Stimulated activated naive CD4-positive, alpha-beta T cell treated with Interleukin-2 at 50 U/mL for 16 hours (primary cell): ENCODE measurements around the gene AGPAT3.

Source experiments
- DNase-seq: peaks from one replicate; lab custom pipeline; 2025; lab: John Stamatoyannopoulos, UW

The AGPAT3 gene

DNA sequence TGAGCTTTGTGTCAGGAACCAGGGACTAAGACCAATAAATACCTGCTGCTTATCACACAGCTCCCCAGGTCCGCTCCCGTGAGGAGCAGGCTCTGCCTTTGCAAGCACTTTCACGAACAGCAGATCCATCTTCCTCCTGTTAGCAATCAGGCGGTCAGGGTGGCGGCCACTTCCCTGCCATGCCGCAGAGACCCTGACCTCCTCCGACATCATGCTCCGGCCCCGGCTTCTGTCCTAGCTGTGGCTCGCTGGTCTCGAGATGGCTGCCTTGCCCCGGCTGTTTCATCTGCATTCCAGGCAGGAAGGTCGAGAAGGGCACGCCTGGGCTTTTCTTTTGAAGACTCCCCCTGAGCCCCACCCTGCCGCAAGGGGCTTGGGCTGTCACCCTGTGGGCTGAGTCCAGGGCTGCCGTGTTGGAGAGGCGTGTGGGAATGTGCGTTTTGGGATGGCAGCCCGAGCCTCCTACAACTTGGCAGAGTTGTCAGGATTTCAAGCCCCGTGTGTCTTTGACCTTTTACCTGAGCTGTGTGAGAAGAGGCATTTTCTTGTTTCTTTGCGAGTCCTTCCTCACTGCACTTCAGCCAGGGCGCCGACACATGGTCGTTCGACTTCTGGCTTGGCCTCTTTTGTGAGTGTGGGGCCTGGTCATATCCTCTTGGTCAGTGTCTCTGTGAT lies 59.5 kb downstream of the AGPAT3 start:
- DNase-seq, result no peak

- no peak for DNase-seq
Measured at GRCh38 chr21:43925096-43925481, 60.1 kb downstream of the AGPAT3 start.

DNA sequence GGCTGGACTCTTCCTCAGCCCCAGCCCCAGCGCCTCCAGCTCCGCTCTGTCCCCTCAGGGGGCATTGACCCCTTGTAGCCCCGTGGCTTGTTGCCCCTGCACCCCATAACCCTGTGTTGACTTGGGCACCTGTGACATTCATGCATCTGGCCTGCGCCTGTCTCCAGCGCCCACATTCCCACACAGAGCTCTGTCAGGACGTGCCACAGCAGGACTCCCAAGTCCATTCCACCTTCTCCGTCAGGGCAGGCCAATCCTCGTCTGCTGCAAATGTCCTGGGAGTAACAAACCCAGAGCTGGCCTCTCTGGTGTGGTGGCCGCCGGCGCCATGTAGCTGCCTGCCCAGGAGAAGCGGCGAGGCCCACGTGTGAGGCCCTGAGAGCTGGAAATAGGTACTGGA lies 60.6 kb downstream of the AGPAT3 start:
- DNase-seq, result no peak

DNA sequence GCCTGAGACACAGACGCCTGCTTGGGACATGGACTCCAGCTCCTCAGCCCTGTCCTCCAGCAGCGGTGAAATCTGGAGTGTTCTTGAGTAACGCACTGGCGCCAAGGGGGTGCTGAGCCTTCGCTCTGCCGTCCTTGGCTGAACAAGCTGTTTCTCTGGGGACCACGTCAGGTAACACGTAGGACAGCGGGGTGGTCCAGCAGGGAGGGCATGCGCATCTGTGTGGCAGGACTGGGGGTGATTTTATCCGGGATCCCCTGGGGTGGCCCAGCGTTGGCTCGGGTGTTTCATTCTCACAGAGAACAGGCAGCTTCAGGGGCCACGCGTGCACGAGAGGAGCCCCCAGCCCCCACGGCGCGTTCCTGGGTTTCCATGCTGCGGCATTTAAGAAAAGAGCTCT lies 61.2 kb downstream of the AGPAT3 start:
- no peak for DNase-seq

- no peak for DNase-seq
Measured at GRCh38 chr21:43927591-43928221, 62.7 kb downstream of the AGPAT3 start.

DNA sequence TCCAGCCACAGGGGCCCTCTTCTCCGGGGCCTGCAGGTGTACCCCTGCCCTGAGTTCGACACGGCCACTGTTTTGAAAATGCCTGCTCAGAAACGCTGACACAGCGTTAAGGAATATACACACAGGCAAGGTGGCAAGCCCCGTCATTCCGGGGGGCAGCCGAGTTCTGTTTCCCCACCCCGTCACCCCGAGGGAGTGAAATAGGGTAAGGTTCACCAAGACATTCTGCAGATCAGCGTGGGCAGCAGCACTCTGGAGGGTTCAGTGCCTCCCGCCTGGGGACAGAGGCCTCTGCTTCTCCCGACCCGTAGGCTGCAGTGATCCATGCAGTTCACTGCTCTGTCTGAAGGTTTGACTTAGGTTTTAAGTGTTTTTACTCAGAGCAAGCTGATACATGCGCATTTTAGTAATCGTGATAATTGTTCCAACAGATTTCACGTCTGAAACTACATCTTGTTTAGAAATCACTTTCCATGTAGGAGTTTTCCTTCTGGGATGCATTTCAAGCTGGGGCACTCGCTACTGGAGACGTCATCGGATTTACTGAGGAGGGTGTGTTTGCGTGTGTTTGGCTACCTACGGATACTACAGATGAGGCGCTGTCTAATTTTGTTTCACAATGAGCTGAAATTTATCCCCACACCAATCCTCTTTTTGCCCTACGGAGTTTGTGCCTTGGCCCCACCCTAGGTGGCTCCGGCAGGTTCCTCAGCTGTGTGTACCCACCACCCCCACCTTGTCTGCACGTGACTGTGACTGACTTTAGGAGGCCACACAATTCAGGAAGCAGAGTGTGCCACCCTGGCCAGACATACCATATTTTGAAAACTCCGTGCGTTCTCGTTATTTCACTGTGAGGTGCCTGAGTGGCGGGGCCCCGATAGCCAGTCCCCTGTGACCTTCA lies 63.5 kb downstream of the AGPAT3 start:
- DNase-seq, result no peak

- no peak for DNase-seq
Measured at GRCh38 chr21:43929217-43929971, 64.4 kb downstream of the AGPAT3 start.

DNA sequence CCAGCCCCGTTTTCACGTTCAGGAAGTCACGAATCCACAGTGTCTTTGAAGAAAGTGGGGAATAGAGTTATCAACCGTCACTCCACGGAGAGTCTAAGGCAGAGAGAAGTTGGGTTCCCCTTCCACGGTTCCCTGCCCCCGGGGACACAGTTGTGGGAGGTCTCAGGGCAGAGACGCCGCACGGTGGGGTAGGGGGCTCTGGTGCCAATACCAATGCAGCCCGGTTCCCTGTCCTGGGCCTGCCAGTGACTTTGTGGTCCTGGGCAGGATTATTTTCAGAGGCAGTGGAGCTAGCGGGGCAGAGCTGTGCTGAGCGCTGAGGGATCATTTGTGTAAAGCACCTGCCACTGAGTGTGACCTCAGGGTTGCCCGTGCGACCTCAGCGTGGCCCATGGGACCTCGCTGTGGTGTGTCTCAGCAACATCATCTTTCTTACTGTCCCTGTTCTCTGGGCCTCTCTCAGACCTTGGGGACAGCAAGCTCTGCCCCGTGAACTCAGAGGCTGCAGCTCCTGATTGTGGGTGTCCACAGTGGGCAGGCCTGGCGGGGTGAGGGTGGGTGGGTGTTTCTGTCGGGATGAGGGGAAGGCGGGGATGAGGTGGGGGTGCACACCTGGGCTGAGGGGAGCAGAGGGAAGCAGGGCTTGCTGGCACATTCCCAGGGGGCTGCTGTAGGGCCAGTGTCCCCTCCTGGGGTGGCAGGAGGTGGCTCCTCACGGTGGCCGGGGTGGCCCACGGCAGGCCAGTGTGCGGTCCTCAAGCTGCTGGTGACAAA lies 65.2 kb downstream of the AGPAT3 start:
- DNase-seq, result no peak

- no peak for DNase-seq
Measured at GRCh38 chr21:43930848-43931375, 65.9 kb downstream of the AGPAT3 start.

GRCh38 chr21:43931489-43931888 lies 66.5 kb downstream of the AGPAT3 start:
- DNase-seq, result no peak

DNA sequence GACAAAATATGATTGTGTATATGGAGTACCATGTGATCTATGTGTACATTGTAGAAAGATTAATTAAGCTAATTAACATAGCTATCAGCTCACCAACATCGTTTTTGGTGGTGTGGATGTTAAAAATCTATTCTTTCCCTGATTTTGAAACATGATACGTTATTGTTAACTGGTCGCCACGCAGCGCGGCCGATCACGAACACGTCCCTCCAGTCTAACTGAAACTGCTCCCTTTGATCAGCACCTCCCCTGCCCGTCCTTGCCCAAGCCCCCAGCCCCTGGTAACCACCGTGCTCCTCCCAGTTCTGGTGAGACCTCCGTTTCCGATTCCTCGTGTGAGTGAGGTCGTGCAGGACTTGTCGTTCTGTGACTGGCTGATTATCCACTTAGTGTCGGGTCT lies 67.0 kb downstream of the AGPAT3 start:
- DNase-seq, result no peak

DNA sequence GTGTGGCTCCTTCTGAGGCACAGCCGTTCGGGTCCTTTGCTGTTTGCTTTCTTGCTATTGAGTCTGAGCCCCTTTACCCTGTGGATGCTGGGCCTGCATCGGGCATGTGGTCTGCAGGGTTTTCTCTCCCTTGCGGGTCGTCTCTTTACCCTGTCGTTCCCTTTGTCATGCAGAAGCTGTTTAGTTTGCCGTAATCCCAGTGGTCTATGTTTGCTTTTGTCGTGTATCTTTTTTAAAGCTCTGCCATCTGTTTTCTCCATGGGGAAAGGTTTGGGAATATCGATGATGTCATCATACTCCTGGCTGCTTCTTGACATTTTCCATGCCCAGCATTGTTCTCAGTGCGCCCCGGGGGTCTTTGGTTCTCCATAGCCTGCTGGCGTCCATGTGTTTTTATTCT lies 68.2 kb downstream of the AGPAT3 start:
- no peak for DNase-seq

GRCh38 chr21:43933680-43934079 lies 68.7 kb downstream of the AGPAT3 start:
- DNase-seq, result no peak

GRCh38 chr21:43934116-43934515 lies 69.1 kb downstream of the AGPAT3 start:
- no peak for DNase-seq

GRCh38 chr21:43934716-43935705 lies 70.0 kb downstream of the AGPAT3 start:
- DNase-seq, result no peak

DNA sequence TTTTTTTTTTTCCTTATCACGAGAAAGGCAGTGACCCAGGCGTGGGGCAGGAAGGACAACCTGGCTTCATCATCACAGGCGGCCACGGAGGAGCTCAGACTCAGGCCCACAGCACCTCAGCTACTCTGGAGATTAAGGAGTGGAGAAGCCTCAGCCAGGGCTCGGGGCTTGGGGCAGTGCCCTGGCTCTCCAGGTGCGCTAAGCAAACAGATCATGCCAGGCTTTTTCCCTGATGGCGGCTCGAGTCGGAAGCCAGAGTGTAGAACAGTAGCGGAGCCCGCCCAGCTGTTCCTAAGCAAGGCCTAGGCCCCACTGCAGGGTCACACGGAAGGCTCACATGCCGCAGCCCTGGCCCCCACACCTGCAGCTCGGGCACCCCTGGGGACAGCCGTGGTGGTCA lies 70.7 kb downstream of the AGPAT3 start:
- no peak for DNase-seq

DNA sequence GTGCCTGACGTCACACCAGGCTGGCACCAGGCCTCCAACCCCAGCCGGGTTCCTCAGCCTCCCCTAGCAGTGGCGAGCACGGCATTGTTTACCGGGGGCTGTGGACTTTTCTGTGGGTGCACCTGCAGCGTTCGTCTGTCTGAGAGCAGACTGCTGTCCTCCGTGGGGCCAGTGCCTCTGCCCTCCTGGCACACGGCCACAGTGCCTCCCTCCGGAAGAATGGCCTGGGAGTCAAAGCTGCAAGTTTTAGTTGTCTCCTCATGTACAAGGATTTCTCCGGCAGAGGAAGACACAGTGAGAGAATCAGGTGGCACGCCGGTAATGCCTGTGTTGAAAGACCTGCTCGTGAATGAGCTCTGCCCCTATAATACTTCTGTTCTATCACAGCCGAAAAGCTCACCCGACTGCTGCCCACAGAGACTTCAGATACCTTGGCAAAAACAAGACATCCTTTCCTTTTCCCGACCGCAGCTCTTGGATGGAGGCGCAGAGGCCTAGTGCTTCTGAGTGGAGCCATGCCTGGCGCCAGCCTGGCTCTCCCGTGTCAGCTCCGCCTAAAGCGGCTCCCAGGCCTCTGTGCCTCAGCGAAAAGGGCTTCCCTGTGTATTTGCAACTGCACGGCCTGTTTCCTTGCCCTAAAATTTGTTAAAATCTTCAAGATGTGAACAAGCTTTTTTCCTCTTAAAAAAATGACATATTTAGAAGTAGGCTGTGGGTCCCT lies 71.4 kb downstream of the AGPAT3 start:
- DNase-seq, result no peak

- DNase-seq, result no peak
Measured at GRCh38 chr21:43937051-43937832, 72.2 kb downstream of the AGPAT3 start.
